Measurements from ENCODE around the gene TMEM30A.

TMEM30A gene

DNA sequence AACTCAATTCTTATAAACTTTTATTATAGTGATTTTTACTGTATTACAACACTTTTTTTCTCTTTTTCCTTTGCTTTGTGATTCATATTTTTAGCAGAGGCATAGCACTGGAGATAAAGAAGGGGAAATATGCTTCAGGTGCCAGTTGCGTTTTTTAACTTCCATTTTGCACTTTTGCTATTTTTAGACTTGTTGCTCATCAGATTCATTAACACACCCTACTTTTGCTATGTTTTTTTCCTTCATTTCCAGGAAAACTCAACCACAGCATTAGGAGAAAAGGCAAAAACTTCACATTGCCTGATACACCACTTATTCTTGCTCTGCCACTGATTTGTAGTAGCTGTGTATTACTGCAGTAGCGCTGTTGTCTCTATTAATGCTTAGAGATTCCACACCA is 8.0 kb upstream of the TMEM30A start:
- no peak overlapping the region for H3K4me3 ChIP-seq (ENCODE audit: low read depth, low read length)
- TF ChIP-seq CTCF (IDR thresholded peaks at IDR 0.05; ENCODE audit: borderline replicate concordance, insufficient read depth, low read depth, low read length) = no peak

DNA sequence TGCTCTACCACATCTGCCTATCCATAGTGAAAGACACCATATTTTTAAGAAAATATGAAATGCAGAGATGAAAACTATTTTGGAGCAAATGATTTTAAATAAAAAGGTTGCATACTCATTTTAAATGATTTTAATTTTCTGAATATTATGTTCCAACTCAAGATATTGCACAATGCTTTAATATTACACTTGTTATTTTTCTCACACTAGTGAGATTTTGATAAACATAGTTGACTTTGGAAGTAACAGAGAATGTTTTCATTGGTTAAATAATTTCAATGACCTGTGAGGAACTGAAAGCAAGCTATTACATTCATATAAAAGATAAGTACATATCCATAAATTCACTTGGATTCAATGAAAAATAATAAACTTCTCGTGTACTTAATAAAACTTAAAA is 7.2 kb upstream of the TMEM30A start:
- TF ChIP-seq CTCF (IDR thresholded peaks at IDR 0.05; ENCODE audit: borderline replicate concordance, insufficient read depth, low read depth, low read length) = no peak
- H3K4me3 ChIP-seq (ENCODE audit: low read depth, low read length) = no peak overlapping the region

- no peak for TF ChIP-seq CTCF (IDR thresholded peaks at IDR 0.05; ENCODE audit: borderline replicate concordance, insufficient read depth, low read depth, low read length)
- no peak overlapping the region for H3K4me3 ChIP-seq (ENCODE audit: low read depth, low read length)
These were observed 6.7 kb upstream of the TMEM30A start for GRCh38 chr6:75291331-75291730.

- TF ChIP-seq CTCF (IDR thresholded peaks at IDR 0.05; ENCODE audit: borderline replicate concordance, insufficient read depth, low read depth, low read length) = no peak
- H3K4me3 ChIP-seq (ENCODE audit: low read depth, low read length) = no peak overlapping the region
These were observed 5.7 kb upstream of the TMEM30A start for GRCh38 chr6:75290136-75290945.

DNA sequence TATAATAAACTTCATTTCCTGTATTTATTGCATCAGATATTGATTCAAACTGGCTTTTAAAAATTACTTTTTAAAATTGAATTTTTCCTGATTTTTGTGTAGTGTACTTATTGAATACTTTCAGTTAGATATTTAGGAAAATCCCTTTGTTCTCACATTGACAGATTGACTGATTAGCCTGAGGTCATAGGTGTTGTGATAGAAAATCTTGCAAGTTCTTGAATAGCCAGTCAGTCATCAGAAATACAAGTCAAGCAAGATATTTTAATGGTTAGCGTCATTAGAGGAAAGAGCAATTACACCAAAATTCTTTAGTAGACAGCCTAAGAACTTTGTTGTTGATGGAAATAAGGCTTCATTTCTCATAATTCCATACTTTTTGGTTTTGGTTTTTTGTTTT is 3.4 kb upstream of the TMEM30A start:
- no peak overlapping the region for H3K4me3 ChIP-seq (ENCODE audit: low read depth, low read length)
- TF ChIP-seq CTCF (IDR thresholded peaks at IDR 0.05; ENCODE audit: borderline replicate concordance, insufficient read depth, low read depth, low read length) = no peak

GRCh38 chr6:75287424-75287823 is 2.8 kb upstream of the TMEM30A start:
- TF ChIP-seq CTCF (IDR thresholded peaks at IDR 0.05; ENCODE audit: borderline replicate concordance, insufficient read depth, low read depth, low read length) = no peak
- H3K4me3 ChIP-seq (ENCODE audit: low read depth, low read length) = no peak overlapping the region

GRCh38 chr6:75286955-75287354 is 2.4 kb upstream of the TMEM30A start:
- H3K4me3 ChIP-seq (ENCODE audit: low read depth, low read length) = no peak overlapping the region

More at GRCh38 chr6:75286955-75287354, 2.4 kb upstream of the TMEM30A start:
- no peak for TF ChIP-seq CTCF (IDR thresholded peaks at IDR 0.05; ENCODE audit: borderline replicate concordance, insufficient read depth, low read depth, low read length)
